ENCODE data around the gene MESD. TPM values are rescaled to one million over a fixed set of nuclear protein-coding genes. Genes with fewer than 3 reads are reported as not detected.

Gene MESD
- total RNA-seq, 1 donor from 2014 or later, result 21.9 TPM

DNA sequence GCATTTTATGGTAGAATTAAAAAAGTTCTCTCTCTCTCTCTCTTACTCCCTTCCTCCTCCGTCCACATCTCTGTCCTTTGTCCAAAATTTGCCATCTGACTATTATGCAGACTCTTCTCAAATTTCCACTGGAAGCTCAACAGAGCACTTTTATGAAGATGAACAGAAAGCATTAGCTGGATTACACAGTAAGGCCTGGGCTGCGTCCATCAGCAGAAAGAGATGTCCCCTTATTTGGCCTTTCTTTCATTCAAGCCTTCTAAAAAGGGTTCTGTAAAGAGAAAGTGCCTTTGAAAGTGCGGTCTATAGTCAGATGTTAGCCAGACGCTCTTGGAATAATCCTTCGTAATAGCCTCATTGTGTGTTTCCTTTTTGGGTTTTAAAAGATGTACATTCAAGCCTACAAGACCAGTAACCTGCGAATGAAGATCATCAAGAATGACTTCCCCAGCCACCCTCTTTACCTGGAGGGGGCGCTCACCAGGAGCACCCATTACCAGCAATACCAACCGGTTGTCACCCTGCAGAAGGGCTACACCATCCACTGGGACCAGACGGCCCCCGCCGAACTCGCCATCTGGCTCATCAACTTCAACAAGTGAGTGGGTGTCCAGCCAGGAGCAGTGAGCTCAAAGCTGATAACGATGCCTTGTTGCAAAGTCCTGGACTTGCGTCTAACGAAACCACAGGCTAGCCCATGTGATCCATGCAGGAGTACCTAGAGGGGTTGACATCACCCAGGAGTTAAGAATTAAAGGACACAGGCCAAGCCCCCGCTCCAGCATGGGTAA is 53.1 kb downstream of the MESD start:
- Mint-ChIP-seq H3K36me3 (ENCODE audit: unreplicated experiment) (peaks cover 10% of the 10 kb centered on the region), H3K27ac (ENCODE audit: unreplicated experiment) (no peak overlapping the region), H3K27me3 (ENCODE audit: unreplicated experiment) (no peaks in the 10 kb centered on the region)

DNA sequence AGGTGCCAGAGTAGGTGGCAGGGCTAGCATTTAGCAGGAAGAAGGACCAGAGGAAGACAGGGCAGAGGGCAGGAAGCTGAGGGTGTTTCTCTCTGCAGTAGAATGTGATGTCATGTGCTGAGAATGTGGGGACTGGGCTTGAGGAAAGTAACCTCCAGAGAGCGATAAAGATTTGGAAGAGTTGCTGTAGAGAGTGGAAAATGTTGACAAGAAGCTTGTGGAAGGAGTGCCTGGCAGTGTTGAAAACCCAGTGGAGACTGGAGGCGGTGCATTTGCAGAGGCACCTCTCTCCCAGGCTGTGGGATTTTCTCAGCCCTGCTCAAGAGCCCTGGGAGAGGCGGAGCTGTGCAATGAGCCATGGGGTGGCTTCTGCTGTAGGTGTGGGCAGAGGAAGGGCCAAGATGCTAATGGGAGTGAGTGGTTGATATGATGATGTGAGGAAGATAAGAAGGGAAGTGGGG is 54.8 kb downstream of the MESD start:
- H3K27me3 Mint-ChIP-seq (ENCODE audit: unreplicated experiment), result no peaks in the 10 kb centered on the region
- H3K4me1 Mint-ChIP-seq (ENCODE audit: low read depth, unreplicated experiment), result peaks cover 6% of the 10 kb centered on the region
- H3K4me3 Mint-ChIP-seq (ENCODE audit: unreplicated experiment), result no peak overlapping the region
- H3K27ac Mint-ChIP-seq (ENCODE audit: unreplicated experiment), result no peak overlapping the region
- H3K36me3 Mint-ChIP-seq (ENCODE audit: unreplicated experiment), result peaks cover 5% of the 10 kb centered on the region
- H3K9me3 Mint-ChIP-seq (ENCODE audit: unreplicated experiment), result peaks cover 2% of the 10 kb centered on the region
- TF ChIP-seq, protein P1, sequence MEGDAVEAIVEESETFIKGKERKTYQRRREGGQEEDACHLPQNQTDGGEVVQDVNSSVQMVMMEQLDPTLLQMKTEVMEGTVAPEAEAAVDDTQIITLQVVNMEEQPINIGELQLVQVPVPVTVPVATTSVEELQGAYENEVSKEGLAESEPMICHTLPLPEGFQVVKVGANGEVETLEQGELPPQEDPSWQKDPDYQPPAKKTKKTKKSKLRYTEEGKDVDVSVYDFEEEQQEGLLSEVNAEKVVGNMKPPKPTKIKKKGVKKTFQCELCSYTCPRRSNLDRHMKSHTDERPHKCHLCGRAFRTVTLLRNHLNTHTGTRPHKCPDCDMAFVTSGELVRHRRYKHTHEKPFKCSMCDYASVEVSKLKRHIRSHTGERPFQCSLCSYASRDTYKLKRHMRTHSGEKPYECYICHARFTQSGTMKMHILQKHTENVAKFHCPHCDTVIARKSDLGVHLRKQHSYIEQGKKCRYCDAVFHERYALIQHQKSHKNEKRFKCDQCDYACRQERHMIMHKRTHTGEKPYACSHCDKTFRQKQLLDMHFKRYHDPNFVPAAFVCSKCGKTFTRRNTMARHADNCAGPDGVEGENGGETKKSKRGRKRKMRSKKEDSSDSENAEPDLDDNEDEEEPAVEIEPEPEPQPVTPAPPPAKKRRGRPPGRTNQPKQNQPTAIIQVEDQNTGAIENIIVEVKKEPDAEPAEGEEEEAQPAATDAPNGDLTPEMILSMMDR (IDR thresholded peaks at IDR 0.05; ENCODE audit: partially characterized antibody, unreplicated experiment), result no peak
- DNase-seq, result no peak

More for the DNA sequence above, 53.1 kb downstream of the MESD start:
- Mint-ChIP-seq H3K4me1 (ENCODE audit: low read depth, unreplicated experiment) (peaks cover 6% of the 10 kb centered on the region), H3K4me3 (ENCODE audit: unreplicated experiment) (no peak overlapping the region), H3K9me3 (ENCODE audit: unreplicated experiment) (peaks cover 2% of the 10 kb centered on the region)
- TF ChIP-seq, protein P1 (IDR thresholded peaks at IDR 0.05; ENCODE audit: partially characterized antibody, unreplicated experiment), result no peak
- no peak for DNase-seq

DNA sequence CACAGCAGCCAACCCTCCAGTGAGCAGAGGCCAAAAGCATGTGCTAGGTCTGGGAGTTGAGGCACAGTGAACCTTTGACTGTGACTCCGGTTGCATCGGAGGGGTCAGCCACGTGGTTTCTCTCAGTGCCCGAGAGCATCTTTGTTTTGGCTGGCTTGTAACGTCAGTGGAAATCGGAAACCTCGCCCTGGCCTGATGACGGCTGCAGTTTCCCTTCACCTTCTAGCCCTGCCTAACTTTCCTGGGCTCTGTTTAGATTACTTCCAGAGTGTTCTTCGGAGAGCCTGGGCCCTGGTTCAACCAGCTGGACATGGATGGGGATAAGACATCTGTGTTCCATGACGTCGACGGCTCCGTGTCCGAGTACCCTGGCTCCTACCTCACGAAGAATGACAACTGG is 56.6 kb downstream of the MESD start:
- Mint-ChIP-seq H3K27ac (ENCODE audit: unreplicated experiment) (no peak overlapping the region), H3K4me1 (ENCODE audit: low read depth, unreplicated experiment) (peaks cover 6% of the 10 kb centered on the region), H3K27me3 (ENCODE audit: unreplicated experiment) (no peaks in the 10 kb centered on the region), H3K4me3 (ENCODE audit: unreplicated experiment) (no peak overlapping the region), H3K36me3 (ENCODE audit: unreplicated experiment) (peaks cover 14% of the 10 kb centered on the region), H3K9me3 (ENCODE audit: unreplicated experiment) (peaks cover 2% of the 10 kb centered on the region)
- no peak for DNase-seq
- TF ChIP-seq, protein P1 (IDR thresholded peaks at IDR 0.05; ENCODE audit: partially characterized antibody, unreplicated experiment), result no peak

DNA sequence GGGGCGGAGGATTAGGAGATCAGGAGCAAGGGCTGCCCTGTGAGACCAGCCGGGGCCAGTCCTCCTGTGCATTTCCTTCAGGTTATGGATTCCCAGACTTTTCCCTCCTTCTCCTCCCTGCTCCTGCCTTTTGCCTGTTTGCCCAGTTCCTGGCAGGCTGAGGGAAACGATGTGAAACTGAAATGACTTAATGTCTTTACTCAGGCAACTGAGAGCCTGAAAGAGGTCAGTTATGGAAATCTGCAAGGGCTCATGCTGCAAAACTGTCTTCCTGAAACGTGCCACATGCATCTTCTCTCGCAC is 57.2 kb downstream of the MESD start:
- DNase-seq, result no peak
- Mint-ChIP-seq H3K4me1 (ENCODE audit: low read depth, unreplicated experiment) (peaks cover 6% of the 10 kb centered on the region), H3K27me3 (ENCODE audit: unreplicated experiment) (peaks cover 4% of the 10 kb centered on the region), H3K4me3 (ENCODE audit: unreplicated experiment) (no peak overlapping the region), H3K9me3 (ENCODE audit: unreplicated experiment) (peaks cover 4% of the 10 kb centered on the region), H3K36me3 (ENCODE audit: unreplicated experiment) (peaks cover 19% of the 10 kb centered on the region), H3K27ac (ENCODE audit: unreplicated experiment) (no peak overlapping the region)
- TF ChIP-seq, protein P1 (IDR thresholded peaks at IDR 0.05; ENCODE audit: partially characterized antibody, unreplicated experiment), result no peak

DNA sequence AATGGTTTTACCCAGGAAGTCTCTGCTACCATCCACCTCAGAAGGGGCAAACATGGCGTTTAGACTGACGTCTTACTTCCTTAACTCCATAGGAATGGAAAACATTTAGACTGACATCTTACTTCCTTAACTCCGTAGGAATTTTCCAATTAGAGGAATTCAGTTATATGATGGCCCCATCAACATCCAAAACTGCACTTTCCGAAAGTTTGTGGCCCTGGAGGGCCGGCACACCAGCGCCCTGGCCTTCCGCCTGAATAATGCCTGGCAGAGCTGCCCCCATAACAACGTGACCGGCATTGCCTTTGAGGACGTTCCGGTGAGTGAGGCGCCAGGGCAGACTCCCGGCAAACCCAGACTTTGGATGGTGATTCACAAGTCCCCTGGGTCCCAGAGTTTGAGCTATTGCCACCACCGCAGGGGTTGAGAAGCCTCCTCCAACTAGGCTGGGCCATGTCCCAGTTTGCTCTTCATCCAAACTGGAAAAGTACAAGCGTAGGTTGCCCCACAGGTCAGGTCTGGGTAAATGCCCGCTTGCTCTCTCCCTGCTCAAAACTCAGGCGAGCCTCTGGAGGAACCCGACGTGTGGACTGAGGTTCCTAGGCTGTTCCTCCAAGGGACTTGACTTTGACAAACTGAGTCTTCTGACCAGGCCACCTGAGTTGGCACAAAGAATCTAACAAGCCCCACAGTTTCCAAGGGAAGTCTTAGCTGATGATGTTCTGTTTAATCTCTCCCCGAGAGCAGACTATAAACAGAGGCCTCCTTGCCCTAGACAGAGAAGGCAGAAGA is 57.7 kb downstream of the MESD start:
- H3K4me3 Mint-ChIP-seq (ENCODE audit: unreplicated experiment), result no peak overlapping the region
- peaks cover 6% of the 10 kb centered on the region for H3K4me1 Mint-ChIP-seq (ENCODE audit: low read depth, unreplicated experiment)
- peaks cover 19% of the 10 kb centered on the region for H3K36me3 Mint-ChIP-seq (ENCODE audit: unreplicated experiment)
- peaks cover 3% of the 10 kb centered on the region for H3K9me3 Mint-ChIP-seq (ENCODE audit: unreplicated experiment)
- TF ChIP-seq, protein P1 (IDR thresholded peaks at IDR 0.05; ENCODE audit: partially characterized antibody, unreplicated experiment), result no peak
- no peak for DNase-seq
- H3K27ac Mint-ChIP-seq (ENCODE audit: unreplicated experiment), result no peak overlapping the region
- peaks cover 4% of the 10 kb centered on the region for H3K27me3 Mint-ChIP-seq (ENCODE audit: unreplicated experiment)
